T-helper 1 cell treated with Interleukin-12 subunit alpha and Interleukin-12 subunit beta and Interleukin-4 antibody, amounts not matched to agents 30 μg/mL and 1 μg/mL, for 36 hours (primary cell): ENCODE results near the gene ERICH6.

Experiments used
- H3K27ac Mint-ChIP-seq: one replicate; pipeline ENCODE4 v1.8.0; 2021; ENCODE audit warnings: mild to moderate bottlenecking, mixed read lengths
- H3K27me3 Mint-ChIP-seq: one replicate; pipeline ENCODE4 v1.8.0; 2021; ENCODE audit warnings: low read depth, mixed read lengths
- H3K36me3 Mint-ChIP-seq: one replicate; pipeline ENCODE4 v1.8.0; 2021; ENCODE audit warnings: low read depth, mixed read lengths
- H3K4me1 Mint-ChIP-seq: one replicate; pipeline ENCODE4 v1.8.0; 2021; ENCODE audit warnings: low read depth, mixed read lengths
- H3K4me3 Mint-ChIP-seq: one replicate; pipeline ENCODE4 v1.8.0; 2021; ENCODE audit warnings: mild to moderate bottlenecking, moderate library complexity, mixed read lengths
- H3K9me3 Mint-ChIP-seq: one replicate; pipeline ENCODE4 v1.8.0; 2021; ENCODE audit warnings: mixed read lengths

Gene ERICH6

GRCh38 chr3:150681057-150681456, 22.7 kb downstream of the ERICH6 start:
- peaks cover 11% of the 10 kb centered on the region for H3K9me3 Mint-ChIP-seq
- peaks cover 5% of the 10 kb centered on the region for H3K27me3 Mint-ChIP-seq
- peak overlapping the region; percentile 25 for H3K4me3 Mint-ChIP-seq
- peak overlapping the region; percentile 7 for H3K27ac Mint-ChIP-seq
- H3K4me1 Mint-ChIP-seq, result peaks cover 19% of the 10 kb centered on the region
- H3K36me3 Mint-ChIP-seq, result peaks cover 2% of the 10 kb centered on the region

GRCh38 chr3:150680562-150680961, 23.2 kb downstream of the ERICH6 start:
- peaks cover 4% of the 10 kb centered on the region for H3K36me3 Mint-ChIP-seq
- peaks cover under 1% of the 10 kb centered on the region for H3K27me3 Mint-ChIP-seq
- H3K4me3 Mint-ChIP-seq, result no peak overlapping the region
- no peak overlapping the region for H3K27ac Mint-ChIP-seq
- H3K4me1 Mint-ChIP-seq, result peaks cover 21% of the 10 kb centered on the region
- peaks cover 16% of the 10 kb centered on the region for H3K9me3 Mint-ChIP-seq

GRCh38 chr3:150675587-150675986, 28.1 kb downstream of the ERICH6 start:
- Mint-ChIP-seq H3K9me3 (peaks cover 18% of the 10 kb centered on the region), H3K27ac (no peak overlapping the region), H3K36me3 (peaks cover 4% of the 10 kb centered on the region), H3K27me3 (peaks cover 16% of the 10 kb centered on the region), H3K4me3 (no peak overlapping the region), H3K4me1 (peaks cover 5% of the 10 kb centered on the region)

GRCh38 chr3:150673966-150674365, 29.8 kb downstream of the ERICH6 start:
- H3K27me3 Mint-ChIP-seq, result peaks cover 26% of the 10 kb centered on the region
- peaks cover 18% of the 10 kb centered on the region for H3K9me3 Mint-ChIP-seq
- H3K36me3 Mint-ChIP-seq, result peaks cover 2% of the 10 kb centered on the region
- H3K4me3 Mint-ChIP-seq, result no peak overlapping the region
- H3K4me1 Mint-ChIP-seq, result peaks cover 2% of the 10 kb centered on the region
- H3K27ac Mint-ChIP-seq, result no peak overlapping the region

- Mint-ChIP-seq H3K4me1 (peaks cover 24% of the 10 kb centered on the region), H3K9me3 (no peaks in the 10 kb centered on the region), H3K27ac (peak overlapping the region; percentile 32), H3K27me3 (peaks cover 46% of the 10 kb centered on the region), H3K36me3 (peaks cover 2% of the 10 kb centered on the region), H3K4me3 (peak overlapping the region; percentile 32)
Measured at GRCh38 chr3:150666167-150666566, 37.6 kb downstream of the ERICH6 start.

- H3K27me3 Mint-ChIP-seq, result peaks cover 36% of the 10 kb centered on the region
- H3K27ac Mint-ChIP-seq, result no peak overlapping the region
- peaks cover 24% of the 10 kb centered on the region for H3K4me1 Mint-ChIP-seq
- no peak overlapping the region for H3K4me3 Mint-ChIP-seq
- H3K36me3 Mint-ChIP-seq, result peaks cover 2% of the 10 kb centered on the region
- no peaks in the 10 kb centered on the region for H3K9me3 Mint-ChIP-seq
Measured at GRCh38 chr3:150663461-150663860, 40.3 kb downstream of the ERICH6 start.

GRCh38 chr3:150662410-150663200, 41.1 kb downstream of the ERICH6 start:
- Mint-ChIP-seq H3K9me3 (no peaks in the 10 kb centered on the region), H3K4me1 (peaks cover 24% of the 10 kb centered on the region), H3K4me3 (no peak overlapping the region), H3K36me3 (peaks cover 2% of the 10 kb centered on the region), H3K27ac (no peak overlapping the region), H3K27me3 (peaks cover 29% of the 10 kb centered on the region)

- Mint-ChIP-seq H3K4me1 (no peaks in the 10 kb centered on the region), H3K27ac (no peak overlapping the region), H3K27me3 (peaks cover 7% of the 10 kb centered on the region), H3K9me3 (no peaks in the 10 kb centered on the region), H3K36me3 (no peaks in the 10 kb centered on the region), H3K4me3 (no peak overlapping the region)
Measured at GRCh38 chr3:150656316-150656715, 47.4 kb downstream of the ERICH6 start.

- H3K9me3 Mint-ChIP-seq, result no peaks in the 10 kb centered on the region
- peaks cover 15% of the 10 kb centered on the region for H3K27me3 Mint-ChIP-seq
- no peaks in the 10 kb centered on the region for H3K36me3 Mint-ChIP-seq
- H3K4me3 Mint-ChIP-seq, result no peak overlapping the region
- no peak overlapping the region for H3K27ac Mint-ChIP-seq
- no peaks in the 10 kb centered on the region for H3K4me1 Mint-ChIP-seq
Measured at GRCh38 chr3:150653110-150653561, 50.6 kb downstream of the ERICH6 start.

GRCh38 chr3:150640256-150640655, 63.5 kb downstream of the ERICH6 start:
- Mint-ChIP-seq H3K4me3 (no peak overlapping the region), H3K36me3 (no peaks in the 10 kb centered on the region), H3K27me3 (peaks cover 10% of the 10 kb centered on the region), H3K4me1 (peaks cover 13% of the 10 kb centered on the region), H3K9me3 (no peaks in the 10 kb centered on the region), H3K27ac (no peak overlapping the region)

GRCh38 chr3:150639262-150639661, 64.5 kb downstream of the ERICH6 start:
- H3K27me3 Mint-ChIP-seq, result peaks cover 8% of the 10 kb centered on the region
- no peaks in the 10 kb centered on the region for H3K9me3 Mint-ChIP-seq
- H3K4me1 Mint-ChIP-seq, result peaks cover 17% of the 10 kb centered on the region

GRCh38 chr3:150636258-150636657, 67.5 kb downstream of the ERICH6 start:
- no peaks in the 10 kb centered on the region for H3K9me3 Mint-ChIP-seq
- no peaks in the 10 kb centered on the region for H3K27me3 Mint-ChIP-seq
- peaks cover 4% of the 10 kb centered on the region for H3K36me3 Mint-ChIP-seq
- no peak overlapping the region for H3K27ac Mint-ChIP-seq
- no peak overlapping the region for H3K4me3 Mint-ChIP-seq
- peaks cover 17% of the 10 kb centered on the region for H3K4me1 Mint-ChIP-seq

More at GRCh38 chr3:150639262-150639661, 64.5 kb downstream of the ERICH6 start:
- Mint-ChIP-seq H3K4me3 (no peak overlapping the region), H3K36me3 (no peaks in the 10 kb centered on the region), H3K27ac (no peak overlapping the region)

GRCh38 chr3:150635526-150635925, 68.2 kb downstream of the ERICH6 start:
- Mint-ChIP-seq H3K36me3 (peaks cover 5% of the 10 kb centered on the region), H3K27me3 (no peaks in the 10 kb centered on the region), H3K4me3 (peak overlapping the region; percentile 39), H3K9me3 (no peaks in the 10 kb centered on the region), H3K27ac (peak overlapping the region; percentile 65), H3K4me1 (peaks cover 17% of the 10 kb centered on the region)

- Mint-ChIP-seq H3K36me3 (peaks cover 7% of the 10 kb centered on the region), H3K27ac (peak overlapping the region; percentile 65), H3K9me3 (no peaks in the 10 kb centered on the region), H3K27me3 (no peaks in the 10 kb centered on the region), H3K4me1 (peaks cover 17% of the 10 kb centered on the region), H3K4me3 (peak overlapping the region; percentile 39)
Measured at GRCh38 chr3:150635076-150635475, 68.6 kb downstream of the ERICH6 start.

- H3K4me1 Mint-ChIP-seq, result peaks cover 16% of the 10 kb centered on the region
- H3K27me3 Mint-ChIP-seq, result no peaks in the 10 kb centered on the region
- no peak overlapping the region for H3K4me3 Mint-ChIP-seq
- no peak overlapping the region for H3K27ac Mint-ChIP-seq
- H3K9me3 Mint-ChIP-seq, result no peaks in the 10 kb centered on the region
- peaks cover 21% of the 10 kb centered on the region for H3K36me3 Mint-ChIP-seq
Measured at GRCh38 chr3:150631515-150632221, 72.1 kb downstream of the ERICH6 start.
